Ishikawa (cell line): ENCODE results near the gene ZNF787.

Source experiments
- CREB1 ChIP-seq: IDR thresholded peaks from 2 replicates; pipeline ENCODE4 v1.6.1; 2012; ENCODE audit warnings: low read depth
- EGR1 ChIP-seq: IDR thresholded peaks from 2 replicates; pipeline ENCODE4 v1.6.1; 2012
- MAX ChIP-seq: IDR thresholded peaks from 2 replicates; pipeline ENCODE4 v1.6.1; 2012
- RAD21 ChIP-seq: IDR thresholded peaks from 2 replicates; pipeline ENCODE4 v1.6.1; 2012; ENCODE audit warnings: low read depth
- REST ChIP-seq: IDR thresholded peaks from 2 replicates; pipeline ENCODE4 v1.6.1; 2012; ENCODE audit warnings: low read depth, mild to moderate bottlenecking
- TAF1 ChIP-seq: IDR thresholded peaks from 2 replicates; pipeline ENCODE4 v1.6.1; 2012; ENCODE audit warnings: low read depth, mild to moderate bottlenecking
- YY1 ChIP-seq: IDR thresholded peaks from 2 replicates; pipeline ENCODE4 v1.6.1; 2012; ENCODE audit warnings: low read depth
- ZBTB7A ChIP-seq: IDR thresholded peaks from 2 replicates; pipeline ENCODE4 v1.6.1; 2012; ENCODE audit warnings: low read depth

- TF ChIP-seq TAF1 (no peak), YY1 (no peak), REST (no peak), CREB1 (no peak), RAD21 (no peak), ZBTB7A (no peak), MAX (no peak), EGR1 (no peak)
Measured at GRCh38 chr19:56137405-56137804, 16.3 kb upstream of the ZNF787 start.
